Stimulated activated CD8-positive, alpha-beta memory T cell treated with anti-CD3 and anti-CD28 coated beads, Interleukin-15, amount 100 ng/mL, for 4 hours (primary cell): ENCODE results near the gene PTGFRN.

ENCODE experiments used
- DNase-seq, 2 donors: peaks; one replicate each; pipeline ENCODE4 v3.0.0-alpha.2; 2020; ENCODE audit warnings: low read depth in 2 of 2

The PTGFRN gene

GRCh38 chr1:117000142-117000541 is 90.4 kb downstream of the PTGFRN start:
- DNase-seq, result no peak

GRCh38 chr1:117001254-117001927 is 91.7 kb downstream of the PTGFRN start, which contains the start of gene CD101:
TSS of gene CD101 (plus strand) at chr1:117001760. CDS start at chr1:117001818, 58 bp downstream.
- no peak for DNase-seq

- no peak for DNase-seq
Observed at GRCh38 chr1:117003223-117003875, 93.6 kb downstream of the PTGFRN start.

GRCh38 chr1:117007719-117008013 is 98.0 kb downstream of the PTGFRN start:
- DNase-seq, result no peak

GRCh38 chr1:117008656-117009055 is 98.9 kb downstream of the PTGFRN start:
- no peak for DNase-seq

GRCh38 chr1:117009132-117009531 is 99.4 kb downstream of the PTGFRN start:
- no peak for DNase-seq

GRCh38 chr1:117010310-117010969 is 100.7 kb downstream of the PTGFRN start:
- DNase-seq, result no peak

- no peak for DNase-seq
Observed at GRCh38 chr1:117011334-117011733, 101.6 kb downstream of the PTGFRN start.

GRCh38 chr1:117013309-117013858 is 103.7 kb downstream of the PTGFRN start:
- DNase-seq, result no peak

GRCh38 chr1:117014209-117014608 is 104.5 kb downstream of the PTGFRN start:
- no peak for DNase-seq

- no peak for DNase-seq
Observed at GRCh38 chr1:117015724-117016123, 106.0 kb downstream of the PTGFRN start.

- DNase-seq, result no peak
Observed at GRCh38 chr1:117017062-117017461, 107.3 kb downstream of the PTGFRN start.

- no peak for DNase-seq
Observed at GRCh38 chr1:117017648-117018047, 107.9 kb downstream of the PTGFRN start.

- no peak for DNase-seq
Observed at GRCh38 chr1:117020526-117021156, 110.9 kb downstream of the PTGFRN start.

- no peak for DNase-seq
Observed at GRCh38 chr1:117022114-117022513, 112.4 kb downstream of the PTGFRN start.

GRCh38 chr1:117025568-117025967 is 115.9 kb downstream of the PTGFRN start:
- DNase-seq, result no peak

GRCh38 chr1:117026361-117026760 is 116.6 kb downstream of the PTGFRN start:
- DNase-seq, result no peak

- DNase-seq, result no peak
Observed at GRCh38 chr1:117029685-117030084, 120.0 kb downstream of the PTGFRN start.

GRCh38 chr1:117030271-117030877 is 120.7 kb downstream of the PTGFRN start:
- DNase-seq, result no peak

- DNase-seq, result no peak
Observed at GRCh38 chr1:117032266-117032665, 122.5 kb downstream of the PTGFRN start.

- no peak for DNase-seq
Observed at GRCh38 chr1:117032681-117033539, 123.2 kb downstream of the PTGFRN start.
